GM18867 (cell line): Measurements from ENCODE around the gene SLC8A1.
A peak's percentile ranks its signal among the peaks of the same experiment; 100 is the strongest.

Source experiments
- ATAC-seq: cut with Tn5 transposase; IDR thresholded peaks from one replicate; pipeline ENCODE4 v1.9.1; 2021; ENCODE audit warnings: mild to moderate bottlenecking, moderate library complexity; ENCODE audit not compliant: unreplicated experiment

Gene SLC8A1

DNA sequence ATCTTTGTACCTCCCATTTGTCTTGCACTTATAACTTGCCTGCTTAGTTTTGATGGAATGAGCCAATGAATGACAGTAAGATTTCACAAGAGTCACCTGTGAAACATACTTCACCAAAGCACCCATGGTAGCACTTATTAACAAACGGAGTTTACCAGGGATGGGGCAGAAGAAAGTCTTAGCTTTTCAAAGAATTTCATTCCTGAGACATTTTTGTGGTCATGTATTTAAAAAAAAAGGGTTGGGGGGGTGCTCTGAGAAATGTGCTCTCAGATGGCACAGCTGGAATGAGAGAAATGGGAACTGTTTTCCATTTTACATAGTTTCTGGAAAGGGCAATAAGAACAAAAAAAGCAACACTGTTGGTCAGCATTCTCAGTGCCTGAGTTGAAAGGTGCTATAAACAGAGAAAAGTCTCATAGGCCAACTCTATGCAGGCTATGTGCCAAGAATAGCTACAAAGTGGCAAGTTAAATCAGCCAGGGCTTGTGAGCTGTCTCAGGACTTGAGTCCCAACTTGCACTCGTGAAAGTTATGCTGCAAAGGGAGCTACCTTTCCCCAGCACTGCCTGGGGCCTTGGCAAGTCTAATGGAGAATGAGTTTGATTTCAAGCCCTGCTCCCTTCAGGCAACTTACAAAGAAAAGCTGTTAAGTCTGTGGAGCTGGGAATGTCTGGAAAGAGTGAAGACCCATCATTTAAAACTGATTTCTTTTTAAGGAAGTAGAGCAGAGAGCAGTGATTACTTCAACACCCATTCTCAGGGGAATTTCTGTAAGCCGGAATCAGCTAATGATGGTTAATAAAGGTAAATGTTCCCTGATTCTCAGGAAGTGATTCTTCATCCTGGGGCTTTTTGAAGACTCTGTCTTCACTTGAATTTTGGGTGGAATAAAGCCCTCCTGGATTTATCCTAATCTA lies 170.6 kb downstream of the SLC8A1 start:
- peak; percentile 59 for ATAC-seq

DNA sequence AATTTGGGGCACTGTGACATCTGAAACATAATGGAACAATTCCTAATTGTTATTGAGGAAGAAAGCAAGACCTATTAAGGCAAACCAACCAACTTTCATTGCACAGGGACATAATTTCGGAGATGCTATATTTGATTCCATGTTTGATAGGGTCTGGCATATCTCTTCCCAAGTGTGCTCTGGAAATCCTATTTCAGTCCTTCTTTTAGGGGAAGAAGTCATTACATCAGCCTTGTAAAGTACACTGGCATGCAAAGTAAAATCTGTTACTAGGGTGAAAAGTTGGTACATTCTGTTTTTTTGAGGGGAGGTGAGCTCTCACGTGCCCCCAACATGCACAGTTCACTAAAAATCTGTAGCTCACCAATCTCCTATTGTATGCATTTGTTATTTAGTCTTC lies 172.4 kb downstream of the SLC8A1 start:
- no peak for ATAC-seq

DNA sequence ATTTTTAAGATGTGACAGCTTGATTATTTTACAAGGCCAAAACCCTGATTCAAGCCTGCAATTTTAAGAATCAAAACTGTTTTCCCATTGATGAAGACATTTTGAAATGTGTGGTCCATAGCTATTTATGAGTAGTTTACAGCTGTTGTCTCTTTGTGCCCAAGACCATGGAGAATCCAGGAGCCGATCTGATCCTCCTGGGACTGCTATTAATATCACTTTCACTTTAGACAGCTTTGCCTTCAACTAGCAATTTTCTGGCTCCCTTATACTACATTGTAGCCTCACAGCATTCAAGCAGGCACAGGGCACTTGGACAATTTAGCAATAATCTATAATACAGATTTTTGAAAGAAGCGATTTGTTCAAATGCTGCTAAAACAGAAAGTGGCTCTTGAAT lies 172.9 kb downstream of the SLC8A1 start:
- ATAC-seq, result no peak

DNA sequence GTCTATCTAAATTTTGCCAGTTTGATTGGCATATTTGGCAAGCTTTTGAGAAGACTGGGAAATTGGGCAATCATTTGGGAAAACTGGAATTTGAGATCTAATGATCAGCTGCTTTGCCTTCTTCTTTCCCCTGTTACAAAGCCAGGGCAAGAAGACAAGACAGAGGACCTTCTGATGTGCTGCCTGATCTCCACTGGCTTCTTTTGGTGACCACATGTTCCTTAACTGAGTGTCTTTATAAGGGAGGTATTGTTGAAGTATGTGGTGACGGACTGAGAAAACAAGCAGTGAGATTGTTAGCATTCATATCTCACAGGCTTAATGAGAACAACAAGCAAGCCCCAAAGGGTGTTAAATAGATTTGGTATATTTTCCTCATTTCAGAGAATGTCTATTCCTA lies 175.8 kb downstream of the SLC8A1 start:
- no peak for ATAC-seq

DNA sequence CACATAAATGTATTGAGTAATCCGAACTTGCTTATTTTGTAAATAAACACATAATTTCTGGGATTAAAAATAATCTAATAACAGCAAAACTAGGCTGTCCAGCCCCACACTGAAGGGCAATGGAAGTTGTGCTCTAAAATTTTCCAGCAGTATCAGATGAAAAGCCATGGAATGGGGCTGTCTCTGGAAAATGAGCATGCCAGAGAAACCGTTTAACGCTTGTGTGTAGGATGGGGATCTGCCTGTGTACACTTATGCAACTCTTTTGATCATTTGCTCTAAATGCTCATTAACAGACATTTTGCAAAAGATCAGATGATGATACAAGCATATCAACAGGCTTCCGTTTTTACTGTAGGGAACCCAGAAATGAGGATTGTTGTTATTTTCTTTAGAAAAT lies 177.6 kb downstream of the SLC8A1 start:
- no peak for ATAC-seq

DNA sequence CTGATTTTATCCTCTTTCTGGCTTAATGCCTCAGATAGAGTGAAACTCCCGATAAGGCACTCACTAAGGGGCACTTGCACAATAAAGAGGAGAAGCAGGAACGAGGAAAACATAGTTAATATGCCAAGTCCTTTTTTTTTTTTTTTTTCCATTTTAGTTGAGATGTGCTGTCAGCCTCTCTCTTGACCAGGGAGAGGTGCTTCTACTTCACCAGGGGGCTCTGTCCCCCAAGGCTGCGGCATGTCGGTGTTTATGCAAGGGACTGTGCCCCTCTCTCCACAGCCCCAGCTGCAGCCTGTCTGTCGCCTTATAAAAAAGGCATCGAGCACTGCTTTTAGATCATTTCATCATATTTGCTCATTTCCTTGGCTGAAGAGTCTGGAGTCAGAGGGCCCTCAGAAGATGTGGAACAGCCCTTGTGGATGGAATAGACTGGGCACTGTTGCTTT lies 178.1 kb downstream of the SLC8A1 start:
- no peak for ATAC-seq

DNA sequence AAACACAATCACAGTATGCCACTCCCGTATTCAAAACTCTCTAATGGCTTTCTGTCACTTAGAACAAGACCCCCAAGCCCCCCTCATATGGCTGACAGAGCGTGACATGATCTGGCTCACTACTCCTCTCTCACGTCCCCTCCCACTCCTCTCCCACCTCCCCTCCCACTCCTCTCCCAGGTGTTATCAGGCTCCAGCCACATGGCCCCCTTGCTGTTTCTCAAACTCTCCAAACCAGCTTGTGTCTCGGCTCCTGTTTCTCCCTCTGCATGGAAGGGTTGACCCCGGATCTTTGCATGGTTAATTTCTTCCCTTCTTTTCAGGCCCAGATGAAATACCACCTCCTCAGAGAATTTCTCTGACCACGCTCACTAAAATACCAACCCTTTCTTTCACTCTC lies 180.8 kb downstream of the SLC8A1 start:
- ATAC-seq, result no peak

DNA sequence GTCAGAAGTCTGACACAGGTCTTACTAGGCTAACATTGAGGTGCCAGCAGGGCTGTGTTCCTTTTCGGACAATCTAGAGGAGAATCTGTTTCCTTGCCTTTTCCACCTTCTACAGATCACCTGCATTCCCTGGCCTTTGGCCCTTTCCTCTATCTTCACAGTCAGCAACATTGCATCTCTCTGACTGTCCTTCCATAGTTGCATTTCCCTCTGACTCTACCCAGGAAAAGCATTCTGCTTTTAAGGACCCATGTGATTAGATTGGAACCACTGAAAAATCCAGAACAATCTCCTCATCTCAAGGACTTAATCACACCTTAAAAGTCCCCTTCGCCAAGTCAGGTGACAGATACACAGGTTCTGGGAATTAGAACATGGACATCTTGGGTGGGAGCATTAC lies 181.5 kb downstream of the SLC8A1 start:
- ATAC-seq, result no peak

DNA sequence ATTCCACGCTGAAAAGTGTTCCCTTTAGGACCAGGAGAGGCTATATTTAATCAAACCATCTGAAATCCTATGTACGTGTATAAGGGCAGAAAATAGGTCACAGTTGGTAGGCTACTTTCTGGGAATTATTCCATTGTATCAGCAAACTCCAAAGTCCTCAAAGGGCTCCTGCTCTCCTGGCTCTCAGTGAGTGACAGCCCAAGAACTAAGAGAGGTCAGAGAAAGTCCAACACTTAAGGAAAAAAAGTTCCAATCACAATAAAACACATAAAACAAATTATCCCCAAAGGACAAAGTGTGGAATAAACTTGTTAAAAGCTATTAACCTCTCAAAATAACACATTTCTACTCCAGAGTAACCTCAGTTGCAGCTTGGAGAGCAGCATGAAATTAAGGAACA lies 183.3 kb downstream of the SLC8A1 start:
- ATAC-seq, result no peak

DNA sequence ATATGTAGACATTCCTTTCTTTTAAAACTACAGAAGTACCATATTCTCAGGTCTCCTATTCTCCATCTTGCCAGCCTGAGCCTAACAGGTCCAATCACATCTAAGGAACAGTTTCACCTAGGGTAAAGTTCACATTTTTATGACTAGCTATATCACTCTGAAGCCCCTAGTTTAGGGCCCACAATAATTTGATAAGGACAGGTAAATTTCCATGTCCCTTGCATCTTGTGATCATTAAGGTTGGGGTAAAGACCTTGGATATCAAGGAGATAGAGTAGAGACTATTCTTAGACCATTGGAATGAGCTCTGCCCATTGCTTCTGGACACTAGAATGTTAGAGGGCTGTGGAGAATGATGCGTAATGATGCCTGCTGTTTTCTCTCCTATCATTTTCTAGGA lies 185.7 kb downstream of the SLC8A1 start:
- no peak for ATAC-seq

DNA sequence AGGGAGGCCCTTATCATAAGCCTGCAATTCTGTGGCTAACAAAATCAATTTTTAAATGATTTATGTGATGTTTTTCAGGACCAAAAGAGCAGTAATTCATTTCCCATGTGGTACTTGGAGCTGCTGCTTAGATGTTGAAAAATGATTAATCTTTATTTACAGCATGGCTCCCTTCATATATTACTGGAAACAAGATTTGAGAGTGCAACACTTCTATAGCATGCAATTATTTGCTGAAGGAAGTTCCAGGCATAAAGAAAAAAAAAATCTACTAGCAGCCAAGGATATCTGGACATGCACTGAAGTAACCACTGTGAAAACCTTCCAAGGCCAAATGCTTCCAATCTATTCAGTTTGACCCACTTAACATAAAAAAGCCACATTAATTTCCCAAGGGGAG lies 186.3 kb downstream of the SLC8A1 start:
- no peak for ATAC-seq

DNA sequence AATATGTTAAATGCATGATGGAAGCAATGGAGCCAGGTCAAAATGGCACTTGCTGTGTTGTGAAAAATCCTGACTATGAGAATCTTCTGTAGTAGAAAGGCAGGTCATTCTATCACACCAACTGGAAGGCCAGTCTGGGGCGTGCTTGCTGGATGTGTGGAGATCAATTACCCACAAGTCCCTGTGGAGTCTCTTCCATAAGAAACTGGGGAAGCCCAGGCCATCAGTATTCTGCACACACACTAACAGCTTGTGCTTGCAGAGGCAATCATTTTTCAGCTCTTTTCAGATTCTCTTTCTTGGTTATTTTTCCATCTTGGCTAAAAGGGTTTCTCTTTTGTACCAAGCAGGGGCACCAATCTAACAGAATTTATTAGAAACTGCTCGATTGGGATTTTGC lies 190.8 kb downstream of the SLC8A1 start:
- no peak for ATAC-seq

DNA sequence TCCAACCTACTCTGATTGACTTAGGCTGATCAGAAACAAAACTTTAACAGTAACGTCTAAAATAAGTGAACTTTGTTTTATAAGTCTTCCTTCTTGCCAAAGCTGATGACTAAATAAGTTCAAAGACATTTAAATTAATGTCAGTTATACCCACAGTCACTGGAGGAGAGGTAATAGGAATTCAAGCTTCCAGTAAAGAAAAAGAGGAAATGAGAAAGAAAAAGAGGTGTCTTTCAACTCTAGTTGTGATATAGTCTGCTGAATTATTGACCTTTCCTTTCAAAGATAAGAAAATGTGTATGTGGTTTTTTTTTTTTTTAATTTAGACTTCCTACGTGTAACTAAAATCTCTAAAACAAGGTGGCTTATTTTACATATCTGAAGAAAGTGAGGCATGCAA lies 191.5 kb downstream of the SLC8A1 start:
- no peak for ATAC-seq

DNA sequence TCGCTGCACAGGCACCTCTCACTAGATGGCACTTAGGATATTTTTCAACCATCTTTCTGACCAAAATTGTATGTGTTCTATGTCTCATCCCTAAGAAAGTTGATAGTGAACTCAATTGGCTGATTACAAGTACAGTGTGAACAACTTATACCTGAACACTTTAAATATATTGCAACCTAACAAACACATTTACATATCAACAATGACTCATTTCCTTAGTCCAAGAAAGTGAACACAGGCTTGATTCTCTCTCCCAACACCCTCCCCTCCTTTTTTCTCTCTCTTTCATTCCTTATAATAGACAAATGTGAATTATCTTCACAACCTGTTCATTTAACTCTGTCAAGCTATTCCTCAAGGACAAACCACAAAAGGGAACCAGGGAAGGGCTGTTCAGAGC lies 192.0 kb downstream of the SLC8A1 start:
- no peak for ATAC-seq

DNA sequence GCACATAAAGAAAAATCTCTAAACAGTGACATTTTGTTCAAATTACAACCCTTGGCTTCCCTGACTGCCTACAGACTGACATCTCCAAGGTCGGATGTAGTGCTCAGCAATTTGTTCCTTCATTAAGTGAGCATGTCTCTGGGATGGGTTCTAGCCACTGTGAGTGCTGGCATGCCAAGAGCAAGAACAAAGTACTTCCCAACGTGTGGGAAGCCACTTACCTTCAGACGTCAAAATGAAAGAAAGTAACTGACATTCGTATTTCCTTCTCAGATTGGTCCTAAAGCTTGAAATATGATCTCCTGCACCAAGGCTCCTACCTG lies 193.8 kb downstream of the SLC8A1 start:
- ATAC-seq, result no peak

DNA sequence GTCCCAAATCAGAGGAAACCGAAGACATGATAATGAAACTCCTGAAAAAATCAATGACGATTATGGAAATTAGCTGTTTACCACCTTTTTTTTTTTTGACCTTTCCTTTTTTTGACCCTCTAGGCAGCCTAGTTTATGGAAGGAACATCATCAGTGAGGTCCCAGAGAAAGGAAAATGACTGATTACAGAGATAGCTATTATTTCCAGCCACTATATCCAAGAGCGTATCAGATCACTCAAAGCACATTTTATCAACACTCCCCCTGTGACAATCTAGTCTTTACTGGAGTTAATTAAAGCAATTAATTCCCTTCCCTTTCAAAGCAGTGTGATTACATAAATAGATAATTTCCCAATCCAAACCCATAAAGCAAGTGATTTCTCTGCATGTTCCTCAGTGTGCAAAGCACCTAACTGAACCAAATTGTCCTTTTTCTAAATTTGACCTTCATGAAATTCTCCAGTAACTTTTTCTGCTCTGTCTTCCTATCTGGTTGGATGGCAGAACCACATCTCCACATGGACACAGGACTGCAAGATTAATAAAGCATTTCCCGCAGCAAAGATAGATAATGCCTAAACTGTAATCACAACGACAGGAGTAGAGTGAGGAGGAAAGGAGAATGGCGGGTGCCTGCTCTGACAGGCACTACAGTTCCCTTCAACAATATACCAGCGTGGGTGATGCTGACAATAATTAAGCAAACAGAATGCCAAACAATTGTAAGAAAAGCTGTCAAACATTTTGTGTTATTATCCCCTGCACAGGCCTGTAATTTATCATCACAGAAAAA lies 194.4 kb downstream of the SLC8A1 start:
- ATAC-seq, result no peak

DNA sequence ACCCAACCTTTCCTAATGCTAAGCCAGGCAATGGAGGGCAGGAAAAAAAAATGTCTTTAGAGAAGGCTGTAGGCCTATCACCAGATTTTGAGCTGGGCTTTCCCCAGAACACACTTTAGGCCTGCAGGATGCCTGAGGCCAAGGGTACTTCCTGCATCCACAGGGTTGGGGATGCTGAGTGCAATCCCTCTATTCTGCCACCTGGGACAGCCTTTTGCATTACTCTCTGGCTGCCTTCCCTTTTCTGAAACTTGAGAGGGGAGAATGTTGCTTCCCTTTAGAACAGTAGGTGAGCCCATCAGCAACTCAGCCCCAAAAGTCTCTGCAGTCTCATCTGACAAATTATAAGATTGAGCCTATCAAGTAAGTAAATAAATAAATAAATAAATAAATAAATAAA lies 195.2 kb downstream of the SLC8A1 start:
- no peak for ATAC-seq

DNA sequence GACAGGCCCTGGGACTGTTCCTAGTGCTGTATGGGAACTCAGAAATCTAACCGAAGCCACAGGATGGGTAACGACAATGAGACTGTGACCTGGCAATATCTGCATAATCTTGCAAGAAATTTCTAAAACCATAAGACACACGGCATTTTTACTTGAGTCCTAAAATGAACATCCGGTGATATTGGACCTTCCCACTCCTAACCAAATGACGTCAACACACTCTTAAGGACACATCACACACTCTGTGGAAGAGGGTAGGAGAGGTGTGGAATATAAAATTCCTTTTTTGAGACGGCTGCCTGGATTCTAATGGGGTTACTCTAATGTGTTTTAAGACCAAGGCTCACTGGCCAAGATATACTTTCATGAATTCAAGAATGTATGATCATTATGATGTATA lies 195.9 kb downstream of the SLC8A1 start:
- ATAC-seq, result no peak

DNA sequence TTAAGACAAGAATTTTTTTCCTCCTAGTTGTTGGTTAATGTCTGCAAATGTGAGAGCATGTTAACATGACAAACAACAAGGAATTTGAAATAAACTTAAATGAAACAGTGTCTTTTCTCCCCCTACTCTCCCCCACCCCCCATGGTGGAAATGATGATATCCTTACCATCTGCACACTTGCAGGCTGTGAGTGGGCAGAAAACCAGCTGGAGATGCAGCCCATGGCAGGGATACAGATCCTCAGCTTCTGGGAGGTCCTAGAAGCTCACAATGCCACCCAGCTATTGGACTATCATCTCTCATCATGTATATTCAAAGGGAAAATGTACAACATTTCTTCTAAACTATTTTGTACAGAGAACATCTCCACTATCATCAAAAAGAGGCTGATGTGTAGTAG lies 196.8 kb downstream of the SLC8A1 start:
- ATAC-seq, result no peak

DNA sequence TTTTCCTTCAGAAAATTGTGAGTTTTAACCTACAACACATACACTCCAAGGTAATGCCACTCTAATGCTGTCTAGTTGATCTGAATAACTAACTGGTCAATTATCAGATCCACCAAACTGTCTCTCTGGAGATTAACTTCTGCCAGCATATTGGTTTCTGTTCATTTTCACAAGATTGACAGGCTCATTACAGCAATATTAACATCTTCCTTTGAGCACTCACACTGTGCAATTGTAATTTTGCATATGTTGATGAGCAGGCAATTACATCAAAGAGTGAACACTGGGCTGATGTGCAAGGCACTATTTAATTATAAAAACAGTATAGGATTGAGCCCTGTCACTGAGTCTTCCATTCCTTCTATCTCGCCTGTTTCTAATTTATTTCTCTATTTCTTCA lies 197.3 kb downstream of the SLC8A1 start:
- ATAC-seq, result no peak

DNA sequence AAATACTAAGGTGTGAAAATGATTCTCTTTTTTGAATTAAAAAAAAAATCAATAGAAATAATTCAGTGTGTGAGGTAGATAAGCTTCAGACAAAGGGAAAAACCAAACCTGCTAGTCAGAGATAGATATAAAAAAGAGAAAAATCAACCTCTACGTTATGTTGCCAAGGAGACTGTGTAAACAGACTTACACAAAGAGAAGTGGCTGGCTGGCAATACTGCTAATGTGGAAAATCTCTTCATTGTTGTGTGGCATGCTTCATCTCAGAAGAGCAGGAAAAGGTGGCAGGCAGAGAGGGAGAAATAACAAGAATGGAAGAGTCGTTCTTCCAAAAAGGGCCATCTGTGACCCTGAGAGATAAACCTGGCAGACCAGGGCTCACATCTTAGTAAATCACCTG lies 200.8 kb downstream of the SLC8A1 start:
- ATAC-seq, result no peak

DNA sequence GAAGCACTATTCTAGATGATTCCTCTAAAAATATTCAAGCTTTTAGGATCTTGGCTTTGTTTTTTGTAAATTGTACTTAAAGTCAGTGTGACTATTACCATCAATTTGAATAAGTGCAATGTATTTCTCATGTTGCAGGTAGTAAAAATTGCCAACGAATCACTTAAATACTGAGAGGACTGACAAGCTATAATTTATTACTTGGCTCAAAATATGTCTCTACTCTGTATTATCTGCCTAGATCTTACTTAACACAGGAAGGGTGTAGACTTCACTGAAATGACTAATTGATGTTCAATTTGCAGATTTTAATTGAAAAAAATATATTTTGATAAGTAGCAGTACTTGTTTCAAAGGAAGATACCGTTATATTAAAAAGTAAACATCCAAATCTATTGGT lies 202.3 kb downstream of the SLC8A1 start:
- ATAC-seq, result no peak
